HG02840 (cell line): ENCODE measurements around the gene RARRES2.
A peak's percentile ranks its signal among the peaks of the same experiment; 100 is the strongest.
"Not testable (repeated sequence)": the region's sequence is repeated elsewhere in the genome, so short reads cannot be mapped to it uniquely, and the experiment has no call there.

Experiments
- ATAC-seq: cut with Tn5 transposase; IDR thresholded peaks from one replicate; pipeline ENCODE4 v1.9.1; 2021; ENCODE audit warnings: mild to moderate bottlenecking, moderate library complexity, moderate number of reproducible peaks; ENCODE audit not compliant: unreplicated experiment, low FRiP score

Gene RARRES2

DNA sequence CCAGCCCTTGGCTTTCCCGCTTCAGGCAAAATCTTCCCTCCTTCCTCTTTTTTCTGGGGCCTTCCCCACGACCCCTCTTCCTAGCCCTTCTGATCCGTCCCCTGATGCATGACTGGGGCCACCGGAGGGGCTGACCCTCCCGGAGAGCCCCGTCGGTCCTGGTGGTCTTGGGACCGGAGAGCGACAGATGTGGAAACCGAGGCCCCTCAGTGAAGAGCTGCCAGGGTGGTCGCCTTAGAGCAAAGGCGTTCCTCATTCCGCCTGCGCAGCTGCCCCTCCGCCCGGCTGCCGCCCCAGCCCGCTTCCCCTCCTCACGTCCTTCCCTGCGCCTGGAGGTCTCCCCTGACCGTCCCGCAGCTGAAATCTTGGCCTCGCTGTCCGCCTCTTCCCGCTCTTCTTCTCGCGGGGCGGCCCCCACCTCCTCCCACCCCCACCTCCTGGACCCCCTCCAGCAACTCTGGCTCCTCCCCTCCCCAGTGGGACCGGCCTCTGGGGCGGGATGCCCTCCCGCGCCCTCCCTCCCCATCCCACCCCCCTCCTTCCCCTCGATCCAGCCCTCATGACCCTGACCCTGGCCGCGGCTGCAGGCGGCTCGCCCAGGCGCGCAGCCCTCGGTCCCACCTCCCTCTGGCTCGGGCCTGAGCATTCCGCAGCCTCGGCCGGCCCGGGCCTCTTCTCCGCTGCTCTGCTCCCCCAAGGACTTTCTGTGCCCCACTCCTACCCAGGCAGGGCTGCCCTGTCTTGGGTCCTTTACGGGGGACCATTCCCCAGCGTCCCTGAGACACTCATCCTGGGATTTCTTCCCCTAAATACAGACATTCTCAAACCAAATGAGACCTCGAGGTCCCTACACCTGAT is at the start of gene RARRES2:
TSS of gene RARRES2 (minus strand) at position 367 of the 858 bp plus-strand sequence. CDS start 1,020 bp downstream, outside the sequence.
- ATAC-seq, result no peak

- no peak for ATAC-seq
These were observed 48.8 kb upstream of the RARRES2 start for GRCh38 chr7:150390205-150390604.

DNA sequence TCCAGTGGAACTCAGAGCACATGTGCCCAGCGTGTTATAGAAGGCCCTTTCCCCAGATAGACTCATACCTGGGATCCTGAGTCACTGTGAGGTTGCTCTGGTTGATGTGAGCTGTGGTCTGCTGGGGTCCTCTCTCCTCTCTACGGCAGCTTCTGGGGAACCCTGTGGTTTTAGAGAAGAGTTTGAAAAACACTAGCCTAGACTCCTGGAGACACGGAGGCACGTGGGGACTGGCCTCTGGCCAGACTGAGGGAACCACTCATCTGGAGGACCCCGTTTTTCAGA is 48.0 kb upstream of the RARRES2 start:
- no peak for ATAC-seq

GRCh38 chr7:150388709-150389531 is 47.5 kb upstream of the RARRES2 start:
- no peak for ATAC-seq

DNA sequence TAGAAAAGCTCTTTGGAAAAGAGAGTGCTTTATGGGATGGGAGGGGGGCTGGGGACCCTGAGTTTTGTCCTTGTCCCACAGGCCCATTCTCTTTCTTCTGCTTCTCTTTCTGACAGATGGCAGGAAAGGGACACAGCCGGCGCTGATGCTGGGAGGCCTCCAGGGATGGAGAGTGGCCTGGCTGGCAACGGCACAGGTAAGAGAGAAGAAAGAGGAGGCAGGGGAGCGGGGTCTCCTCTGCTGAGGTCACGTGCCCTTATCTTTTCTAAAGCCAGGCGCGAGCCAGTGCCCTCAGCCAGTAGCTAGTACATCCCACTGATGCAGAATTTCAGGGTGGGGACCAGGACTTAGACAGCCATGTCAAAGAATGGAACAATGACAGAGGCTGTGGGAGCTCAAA is 46.9 kb upstream of the RARRES2 start:
- no peak for ATAC-seq

GRCh38 chr7:150385884-150386283 is 44.5 kb upstream of the RARRES2 start:
- not testable (repeated sequence) for ATAC-seq

GRCh38 chr7:150385302-150385723 is 43.9 kb upstream of the RARRES2 start:
- no peak for ATAC-seq

- no peak for ATAC-seq
These were observed 43.2 kb upstream of the RARRES2 start for GRCh38 chr7:150384406-150385301.

DNA sequence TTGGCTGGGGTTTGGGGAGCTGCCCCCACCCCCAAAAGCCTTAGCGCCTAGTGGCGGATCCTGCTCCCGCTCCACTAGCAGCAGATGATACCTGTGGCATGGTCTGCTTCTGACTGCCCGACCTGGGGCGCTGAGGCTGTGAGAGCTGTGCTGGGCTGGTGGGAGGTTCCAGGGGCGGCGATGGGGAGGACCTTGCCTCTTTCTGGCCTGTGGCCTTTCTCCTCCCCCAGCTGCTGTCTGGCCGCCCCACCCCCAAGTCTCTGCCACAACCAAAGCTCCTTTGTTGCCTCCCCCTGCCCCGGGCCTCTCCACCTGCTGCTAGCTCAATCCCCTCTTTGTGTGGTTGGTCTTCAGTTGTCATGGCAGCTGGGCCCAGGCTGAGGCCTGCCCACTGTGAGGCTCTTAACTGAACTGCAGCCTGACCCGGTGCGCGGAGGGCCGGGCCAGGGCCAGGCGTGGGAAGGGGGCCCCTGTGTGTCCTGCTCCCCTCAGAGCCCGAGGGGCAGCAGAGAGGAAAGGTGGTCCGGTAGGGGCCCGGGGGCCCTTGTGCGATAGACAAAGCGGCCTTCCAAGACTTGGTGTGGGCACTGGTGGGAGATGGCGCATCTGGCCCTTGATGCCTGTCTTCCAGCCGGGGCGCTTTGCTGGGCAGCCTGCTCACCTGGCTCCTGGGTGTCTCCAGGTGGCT is 42.4 kb upstream of the RARRES2 start:
- no peak for ATAC-seq

- ATAC-seq, result no peak
These were observed 41.4 kb upstream of the RARRES2 start for GRCh38 chr7:150382844-150383225.

GRCh38 chr7:150382123-150382843 is 40.9 kb upstream of the RARRES2 start:
- no peak for ATAC-seq

DNA sequence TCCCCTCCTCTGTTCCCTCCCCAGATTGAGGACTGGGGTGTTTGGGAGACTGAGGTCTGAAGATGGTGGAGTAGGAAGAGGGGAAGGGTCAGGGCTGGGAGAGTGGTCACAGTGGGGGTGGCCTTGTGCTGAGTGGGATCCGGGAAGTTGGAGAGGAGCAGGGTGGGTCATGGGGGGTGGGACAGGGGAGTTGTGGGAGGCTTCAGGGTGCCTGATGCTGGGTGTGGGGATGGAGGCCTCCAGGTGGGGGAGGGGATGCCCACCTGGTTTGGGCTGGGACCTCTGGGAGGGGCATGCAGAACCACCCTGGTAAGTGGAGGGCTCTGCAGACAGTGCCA is 40.3 kb upstream of the RARRES2 start:
- no peak for ATAC-seq

DNA sequence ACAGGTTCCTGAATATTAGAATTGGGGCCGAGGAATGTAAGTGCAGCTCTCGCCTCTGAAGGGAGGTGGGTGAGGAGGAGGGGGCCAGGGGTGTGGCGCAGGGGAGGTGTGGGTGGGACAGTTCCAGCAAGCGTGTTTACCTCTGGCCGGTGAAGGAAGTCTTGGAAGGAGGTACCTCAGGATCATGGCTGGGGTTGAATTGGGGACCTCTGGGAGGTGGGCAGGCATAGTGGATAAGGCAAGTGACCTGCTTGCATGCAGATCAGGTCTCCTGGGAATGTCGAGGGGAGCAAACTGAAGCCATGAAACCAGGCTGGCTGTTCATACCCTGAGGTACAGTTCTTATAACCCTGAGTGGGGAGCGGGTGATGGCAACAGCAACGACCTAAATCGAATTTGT is 39.7 kb upstream of the RARRES2 start:
- no peak for ATAC-seq

DNA sequence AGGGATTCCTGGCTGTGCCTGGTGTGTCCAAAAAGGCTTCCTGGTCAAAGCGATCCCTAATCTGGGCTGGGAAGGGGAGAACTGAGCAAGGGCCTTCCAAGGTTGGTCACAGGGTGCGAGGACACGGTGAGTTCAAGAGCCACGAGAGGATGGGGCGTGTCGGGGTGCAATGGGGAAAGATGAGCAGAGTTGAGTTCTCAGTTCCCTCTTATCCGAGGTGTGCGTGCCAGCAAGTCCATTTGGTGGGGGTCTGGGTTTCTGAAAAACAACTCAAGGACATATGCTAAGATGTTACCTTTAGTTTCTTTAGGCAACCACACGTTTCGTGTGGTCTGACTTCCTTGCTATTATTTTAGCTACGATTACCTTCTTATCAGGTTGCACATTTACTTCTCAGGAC is 39.0 kb upstream of the RARRES2 start:
- no peak for ATAC-seq

DNA sequence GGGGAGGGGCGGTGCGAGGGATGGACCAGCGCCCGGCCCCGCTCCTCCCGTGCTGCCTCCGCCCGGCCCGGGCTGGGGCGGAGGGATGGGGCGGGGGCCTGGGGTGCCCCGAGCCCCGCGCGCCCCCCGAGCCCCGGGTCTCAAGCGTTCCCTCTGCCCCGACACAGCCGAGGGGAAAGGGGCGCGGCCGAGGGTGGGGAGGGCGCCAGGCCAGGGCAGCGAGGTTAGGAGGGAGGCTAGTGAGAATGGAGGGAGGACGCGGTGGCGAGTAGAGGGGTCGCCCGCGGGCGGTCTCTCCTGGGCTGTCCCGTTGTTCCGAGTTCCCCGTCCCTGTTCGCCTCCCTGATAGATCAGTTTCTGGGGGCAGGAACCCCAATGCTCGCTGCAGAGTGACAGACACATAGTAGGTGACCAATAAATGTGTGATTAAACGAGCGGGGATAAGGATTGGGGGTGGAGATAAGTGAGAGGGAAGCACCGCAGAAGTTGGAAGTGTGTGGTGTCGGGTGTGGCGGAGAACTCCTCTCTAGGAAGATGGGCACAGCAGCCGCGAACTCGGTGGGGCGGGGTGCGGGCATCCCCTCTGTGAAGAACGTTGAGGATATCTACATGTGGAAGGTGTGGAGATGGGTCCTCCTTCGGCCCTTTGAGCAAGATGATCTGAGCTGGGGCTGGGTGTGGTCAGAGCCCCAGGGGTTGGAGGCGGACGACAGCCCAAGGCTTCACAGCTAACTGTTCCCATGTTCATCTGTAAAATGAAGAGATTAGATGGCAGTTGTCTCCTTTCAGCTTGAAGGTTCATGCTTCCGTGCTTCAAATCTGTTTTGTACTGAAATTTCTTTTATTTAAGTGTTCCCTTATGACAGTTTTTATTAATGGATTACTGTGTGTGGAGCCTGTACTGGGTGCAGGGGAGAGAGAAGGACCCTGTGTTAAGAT is 38.3 kb upstream of the RARRES2 start:
- ATAC-seq, result no peak

DNA sequence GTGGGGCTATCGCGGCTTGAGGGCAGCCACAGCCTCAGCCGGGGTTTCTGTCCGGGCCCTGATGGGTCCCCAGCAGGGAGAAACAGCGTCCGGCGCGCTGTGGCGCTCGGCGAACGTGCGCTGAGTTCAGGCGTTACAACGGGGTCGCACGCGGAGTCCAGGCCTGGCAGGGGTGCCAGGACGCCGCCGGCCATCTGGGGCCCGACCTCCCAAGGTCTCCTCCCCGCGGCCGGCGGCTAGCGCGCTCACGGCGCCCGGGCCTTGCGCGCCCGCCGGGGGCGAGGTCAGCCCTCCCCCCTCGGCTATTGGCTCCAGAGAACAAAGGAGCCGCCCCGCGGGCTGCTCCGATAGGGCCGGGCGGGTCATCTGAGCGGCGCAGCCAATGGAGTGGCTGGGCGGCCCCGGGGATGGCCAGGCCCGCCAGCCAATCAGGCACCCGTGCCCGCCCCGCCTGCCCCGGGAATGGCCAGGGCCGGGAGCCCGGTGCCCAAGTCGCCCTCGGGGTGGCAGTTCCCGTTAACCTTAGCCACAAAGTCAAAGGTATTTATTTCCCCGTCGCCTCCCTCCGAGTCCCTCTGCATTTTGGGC is 37.5 kb upstream of the RARRES2 start, which contains the start of gene ZNF775:
TSS of gene ZNF775 (plus strand) at position 478 of the 588 bp plus-strand sequence. CDS start 9,141 bp downstream, outside the sequence.
- ATAC-seq, result peak; percentile 67

- no peak for ATAC-seq
These were observed 36.9 kb upstream of the RARRES2 start for GRCh38 chr7:150378115-150378852.
